NCI-H146 treated with DMSO at 0.1 percent for 48 hours (cell line): ENCODE results near the gene SLF2.

Experiments
- DNase-seq: peaks from one replicate; lab custom pipeline; 2025; ENCODE audit not compliant: unreplicated experiment; lab: John Stamatoyannopoulos, UW

Gene SLF2, protein sequence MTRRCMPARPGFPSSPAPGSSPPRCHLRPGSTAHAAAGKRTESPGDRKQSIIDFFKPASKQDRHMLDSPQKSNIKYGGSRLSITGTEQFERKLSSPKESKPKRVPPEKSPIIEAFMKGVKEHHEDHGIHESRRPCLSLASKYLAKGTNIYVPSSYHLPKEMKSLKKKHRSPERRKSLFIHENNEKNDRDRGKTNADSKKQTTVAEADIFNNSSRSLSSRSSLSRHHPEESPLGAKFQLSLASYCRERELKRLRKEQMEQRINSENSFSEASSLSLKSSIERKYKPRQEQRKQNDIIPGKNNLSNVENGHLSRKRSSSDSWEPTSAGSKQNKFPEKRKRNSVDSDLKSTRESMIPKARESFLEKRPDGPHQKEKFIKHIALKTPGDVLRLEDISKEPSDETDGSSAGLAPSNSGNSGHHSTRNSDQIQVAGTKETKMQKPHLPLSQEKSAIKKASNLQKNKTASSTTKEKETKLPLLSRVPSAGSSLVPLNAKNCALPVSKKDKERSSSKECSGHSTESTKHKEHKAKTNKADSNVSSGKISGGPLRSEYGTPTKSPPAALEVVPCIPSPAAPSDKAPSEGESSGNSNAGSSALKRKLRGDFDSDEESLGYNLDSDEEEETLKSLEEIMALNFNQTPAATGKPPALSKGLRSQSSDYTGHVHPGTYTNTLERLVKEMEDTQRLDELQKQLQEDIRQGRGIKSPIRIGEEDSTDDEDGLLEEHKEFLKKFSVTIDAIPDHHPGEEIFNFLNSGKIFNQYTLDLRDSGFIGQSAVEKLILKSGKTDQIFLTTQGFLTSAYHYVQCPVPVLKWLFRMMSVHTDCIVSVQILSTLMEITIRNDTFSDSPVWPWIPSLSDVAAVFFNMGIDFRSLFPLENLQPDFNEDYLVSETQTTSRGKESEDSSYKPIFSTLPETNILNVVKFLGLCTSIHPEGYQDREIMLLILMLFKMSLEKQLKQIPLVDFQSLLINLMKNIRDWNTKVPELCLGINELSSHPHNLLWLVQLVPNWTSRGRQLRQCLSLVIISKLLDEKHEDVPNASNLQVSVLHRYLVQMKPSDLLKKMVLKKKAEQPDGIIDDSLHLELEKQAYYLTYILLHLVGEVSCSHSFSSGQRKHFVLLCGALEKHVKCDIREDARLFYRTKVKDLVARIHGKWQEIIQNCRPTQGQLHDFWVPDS

DNA sequence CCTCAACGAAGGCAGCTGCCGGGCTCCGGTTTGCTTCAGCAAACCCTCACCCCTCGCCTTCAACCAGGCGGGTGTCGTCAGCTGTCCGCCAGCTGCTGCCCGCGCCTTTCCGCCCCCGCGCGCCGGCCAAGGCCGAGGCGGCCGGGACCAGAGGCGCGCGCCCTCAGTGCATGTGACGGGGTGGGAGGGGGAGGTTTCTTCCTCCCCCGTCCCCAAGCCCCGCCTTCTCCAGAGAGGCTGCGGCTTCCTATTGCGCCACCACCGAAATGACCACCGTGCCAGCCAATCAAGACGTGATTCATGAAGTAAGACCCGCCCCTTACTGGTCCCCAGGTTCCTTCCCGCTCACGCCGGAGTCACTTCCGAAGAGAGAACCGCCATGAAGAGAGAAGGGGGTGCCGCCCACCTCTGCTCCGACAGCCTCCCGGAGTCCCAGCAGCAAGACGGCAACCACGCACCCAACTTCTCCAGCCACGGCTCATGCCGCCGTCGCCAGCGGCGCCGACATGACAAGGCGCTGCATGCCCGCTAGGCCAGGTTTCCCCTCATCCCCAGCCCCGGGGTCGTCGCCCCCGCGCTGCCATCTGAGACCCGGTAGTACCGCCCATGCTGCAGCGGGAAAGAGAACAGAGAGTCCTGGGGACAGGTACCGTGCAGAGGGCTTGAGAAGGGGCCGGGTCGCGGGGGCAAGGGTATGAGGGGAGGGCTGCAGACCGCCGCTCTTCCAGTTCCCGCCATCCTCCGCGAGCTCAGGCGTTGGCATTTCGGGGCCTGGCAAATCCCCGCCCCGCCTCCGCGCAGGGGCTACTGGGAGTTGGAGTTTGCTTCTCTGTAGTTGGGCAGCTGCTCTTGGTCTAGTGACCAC is at the start of gene SLF2:
SLF2 (plus strand) TSS at position 359 of the 865 bp plus-strand sequence; CDS start at position 507, 148 bp downstream.
- peak; percentile 96 for DNase-seq

DNA sequence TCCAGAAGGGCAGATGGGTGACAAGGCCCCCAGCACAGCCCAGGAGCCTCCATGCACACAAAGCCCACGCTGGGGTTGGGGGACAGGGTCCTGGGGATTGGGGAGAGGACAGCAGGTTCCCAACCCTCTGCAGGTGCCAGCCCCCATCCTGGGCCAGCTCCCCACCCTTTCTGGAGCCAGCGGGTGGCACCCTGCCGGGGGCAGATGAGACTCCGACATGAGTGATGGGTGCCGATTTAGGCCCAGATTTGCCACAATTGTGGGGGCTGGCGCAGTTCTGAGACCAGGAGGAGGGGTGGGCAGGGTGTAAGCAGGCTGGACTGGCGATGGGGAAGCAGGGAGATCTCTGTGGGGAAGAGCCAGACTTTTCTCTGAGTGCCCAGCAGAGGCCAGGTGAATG is 49.3 kb upstream of the SLF2 start:
- DNase-seq = no peak

DNA sequence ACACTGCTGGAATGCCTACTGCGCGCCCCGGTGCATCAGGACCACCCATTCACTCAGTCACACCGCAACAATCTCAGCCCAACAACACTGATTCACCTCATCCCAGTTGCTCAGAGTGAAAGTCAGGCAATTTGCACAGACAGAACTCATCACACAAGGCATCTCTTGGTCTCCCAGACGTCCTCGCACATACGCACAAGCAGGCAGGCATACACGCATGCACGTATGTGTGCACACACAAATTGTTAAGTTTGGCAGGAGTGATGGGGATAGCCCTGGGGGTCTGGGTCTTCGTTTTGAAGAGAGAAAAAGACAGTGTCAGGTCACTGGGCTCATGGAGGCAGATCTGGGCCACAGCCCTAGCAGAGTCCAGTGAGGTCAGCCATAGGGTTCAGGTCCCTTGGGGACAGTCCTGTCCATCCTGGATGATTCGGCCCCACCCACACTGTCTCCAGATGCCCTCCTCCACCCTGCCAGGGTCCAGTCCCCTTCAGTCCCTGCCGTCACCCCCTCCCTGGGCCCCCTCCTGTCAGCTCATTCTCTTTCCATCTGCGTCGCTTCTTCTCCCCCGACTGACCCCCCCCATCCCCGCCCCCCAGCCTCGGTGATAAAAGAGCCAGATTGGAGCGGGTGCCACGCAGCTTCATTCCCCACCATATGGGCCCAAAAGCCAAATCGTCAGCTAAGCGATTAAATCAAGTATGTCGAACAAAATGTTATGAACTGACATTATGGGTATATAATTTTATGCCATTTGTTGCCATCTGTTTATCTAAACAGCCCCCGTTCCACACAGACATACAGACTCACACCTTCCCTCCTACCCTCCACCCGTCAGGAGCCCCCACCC is 48.5 kb upstream of the SLF2 start:
- DNase-seq = no peak

DNA sequence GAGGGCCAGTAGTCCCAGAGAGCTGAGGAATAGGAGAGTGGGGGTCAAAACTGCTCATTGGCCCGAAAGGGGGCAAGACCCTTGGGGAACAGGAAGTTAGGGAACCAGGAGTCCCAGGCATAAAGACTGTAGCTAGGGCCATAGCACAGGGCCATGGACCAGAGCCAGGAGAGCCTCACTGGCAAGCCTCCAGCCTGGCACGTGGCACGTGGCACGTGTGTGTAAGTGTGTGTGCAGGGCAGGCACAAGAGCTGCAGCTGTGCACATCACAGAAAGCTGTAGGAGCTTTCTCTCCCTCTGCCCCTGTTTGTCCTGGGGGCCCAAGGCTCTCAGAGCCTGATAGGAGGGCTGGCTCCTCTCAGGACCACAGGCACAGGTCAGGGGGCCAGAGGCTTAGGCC is 47.8 kb upstream of the SLF2 start:
- no peak for DNase-seq

DNA sequence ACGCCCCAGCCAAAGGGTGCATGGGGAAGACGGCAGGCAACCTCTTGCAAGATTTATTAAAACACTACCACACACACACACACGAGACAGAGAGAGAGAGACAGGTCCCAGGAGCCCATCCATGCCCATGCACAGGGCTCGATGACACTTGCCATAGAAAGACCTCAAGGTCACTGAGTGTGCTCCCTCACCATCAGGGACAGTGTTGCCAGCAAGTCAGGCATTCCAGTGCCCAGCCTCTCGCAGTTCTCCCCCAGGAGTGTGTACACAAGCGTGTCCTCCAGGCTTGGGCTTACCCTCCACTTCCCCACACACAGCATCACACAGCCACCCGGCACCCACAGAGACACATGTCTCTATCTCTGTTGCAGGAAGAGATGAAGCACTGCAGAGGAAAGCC is 46.8 kb upstream of the SLF2 start:
- DNase-seq = no peak

DNA sequence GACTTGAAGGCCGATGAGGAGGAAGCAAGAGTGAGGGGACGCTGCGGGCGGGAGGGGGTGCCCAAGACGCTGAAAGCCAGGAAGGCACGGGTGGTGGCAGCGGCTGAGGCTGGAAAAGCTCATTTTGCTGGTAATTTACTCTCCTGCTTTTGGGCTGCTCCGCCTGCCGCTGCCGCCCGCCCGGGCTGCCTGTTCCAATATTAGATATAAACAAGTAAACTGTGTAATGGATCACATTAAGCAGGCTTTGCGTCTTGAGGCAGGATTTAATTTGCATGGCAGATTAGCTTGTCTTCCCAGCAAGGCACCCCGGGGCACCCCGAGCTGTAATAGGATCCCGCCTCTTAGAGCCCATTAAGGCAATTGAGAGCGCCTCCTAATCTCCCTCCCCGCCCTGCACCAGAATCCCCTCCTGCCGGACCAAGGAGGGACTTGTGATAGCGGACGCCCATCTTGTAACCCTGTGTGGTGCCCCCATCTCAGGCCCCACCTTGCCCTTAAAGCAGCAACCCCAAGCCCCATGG is 46.1 kb upstream of the SLF2 start:
- DNase-seq = no peak

DNA sequence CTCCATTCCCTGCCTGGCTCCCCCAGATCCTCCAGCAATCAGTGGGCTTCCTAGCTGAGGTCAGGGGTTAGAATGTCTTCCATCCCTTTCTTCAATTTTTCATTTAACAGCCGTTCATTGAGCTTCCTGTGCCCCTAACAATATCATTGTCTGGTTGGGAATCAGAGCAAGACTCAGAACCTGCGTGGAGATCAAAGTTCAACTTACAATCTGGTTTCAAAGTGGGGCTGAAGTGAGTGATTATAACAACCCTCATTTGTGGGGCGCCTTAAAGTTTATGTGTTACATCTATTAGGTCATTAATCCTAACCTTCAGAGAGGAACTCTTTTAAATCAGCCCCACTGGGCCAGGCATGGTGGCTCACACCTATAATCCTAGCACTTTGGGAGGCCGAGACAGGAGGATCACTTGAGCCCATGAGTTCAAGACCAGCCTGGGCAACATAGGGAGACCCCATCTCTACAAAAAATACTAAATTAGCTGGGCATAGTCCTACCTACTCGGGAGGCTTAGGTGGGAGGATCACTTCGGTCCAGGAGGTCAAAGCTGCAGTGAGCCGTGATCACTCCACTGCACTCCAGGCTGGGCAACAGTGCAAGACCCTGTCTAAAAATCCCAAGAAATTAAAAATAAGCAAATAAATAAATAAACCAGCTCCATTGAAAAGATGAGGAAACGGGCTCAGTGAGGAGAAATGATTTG is 45.4 kb upstream of the SLF2 start:
- no peak for DNase-seq

DNA sequence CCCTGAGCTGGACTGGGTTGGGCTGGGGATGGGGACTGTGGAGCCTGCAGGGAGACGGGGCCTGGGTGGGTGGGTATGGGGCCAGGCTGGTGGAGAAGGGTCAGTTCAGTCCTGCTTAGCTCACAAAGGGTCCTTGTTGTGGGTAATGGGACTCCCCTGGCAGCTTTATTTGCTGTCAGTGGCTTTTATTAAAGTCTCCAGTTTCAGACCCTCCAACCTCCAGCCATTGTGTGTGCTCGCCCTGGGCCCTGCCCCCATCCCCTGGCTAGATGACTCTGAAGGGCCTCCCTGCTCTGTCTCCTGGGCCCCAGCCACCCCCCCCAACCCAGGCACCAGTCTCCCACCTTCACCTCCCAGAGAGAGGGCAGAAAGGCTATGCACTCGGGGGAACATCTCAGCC is 44.4 kb upstream of the SLF2 start:
- DNase-seq = no peak

DNA sequence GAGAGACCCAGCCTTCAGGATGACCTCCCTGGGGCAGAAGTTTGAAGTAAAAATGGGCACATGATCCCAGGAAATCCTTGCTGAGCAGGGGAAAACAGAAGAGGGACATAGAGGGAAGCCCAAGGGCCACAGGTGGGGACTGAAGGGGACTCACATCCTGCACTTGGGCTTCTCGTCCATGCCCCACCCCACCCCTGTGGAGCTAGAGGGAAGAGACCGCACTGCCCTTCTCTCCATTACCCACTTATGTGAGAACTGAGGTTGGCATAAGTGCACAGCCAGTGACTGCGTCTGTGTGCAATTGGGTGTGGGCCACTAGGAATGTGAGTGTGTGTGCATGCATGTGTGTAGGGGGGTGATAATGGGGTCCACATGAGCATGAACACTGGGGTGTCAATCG is 43.4 kb upstream of the SLF2 start:
- no peak for DNase-seq

DNA sequence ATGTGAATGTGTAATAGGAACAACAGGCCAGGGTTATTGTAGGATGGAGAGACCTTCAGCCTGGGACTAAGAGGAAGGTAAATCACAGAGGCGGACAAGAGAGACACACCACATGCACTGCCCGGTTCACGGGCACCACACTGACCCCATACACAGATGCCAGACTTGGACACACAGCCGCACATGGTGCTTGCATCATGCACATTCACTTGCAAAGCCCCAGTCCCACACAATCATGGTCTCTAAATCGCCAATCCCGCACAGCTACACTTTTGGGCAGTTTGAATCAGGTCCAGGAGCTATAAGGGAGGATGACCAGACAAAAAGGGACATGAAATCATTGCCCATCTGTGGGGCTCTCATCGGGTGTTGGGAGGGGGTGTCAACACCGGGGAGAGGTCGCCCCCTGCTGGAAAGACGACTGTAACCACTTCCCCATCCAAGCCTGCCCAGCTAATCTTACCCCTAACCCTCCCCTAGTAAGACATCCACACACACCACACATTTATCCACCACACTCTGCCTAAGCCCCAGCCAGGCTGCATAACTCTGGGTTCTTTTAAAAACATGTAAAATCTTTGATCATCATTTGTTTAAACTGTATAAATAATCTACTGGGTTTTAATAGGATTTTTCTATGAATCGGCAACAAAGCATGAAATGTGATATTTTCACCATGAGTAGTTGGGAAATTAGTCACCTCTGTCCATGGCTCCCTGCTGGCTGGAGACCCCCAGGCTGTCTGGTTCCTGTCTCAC is 40.5 kb upstream of the SLF2 start:
- peak; percentile 20 for DNase-seq

DNA sequence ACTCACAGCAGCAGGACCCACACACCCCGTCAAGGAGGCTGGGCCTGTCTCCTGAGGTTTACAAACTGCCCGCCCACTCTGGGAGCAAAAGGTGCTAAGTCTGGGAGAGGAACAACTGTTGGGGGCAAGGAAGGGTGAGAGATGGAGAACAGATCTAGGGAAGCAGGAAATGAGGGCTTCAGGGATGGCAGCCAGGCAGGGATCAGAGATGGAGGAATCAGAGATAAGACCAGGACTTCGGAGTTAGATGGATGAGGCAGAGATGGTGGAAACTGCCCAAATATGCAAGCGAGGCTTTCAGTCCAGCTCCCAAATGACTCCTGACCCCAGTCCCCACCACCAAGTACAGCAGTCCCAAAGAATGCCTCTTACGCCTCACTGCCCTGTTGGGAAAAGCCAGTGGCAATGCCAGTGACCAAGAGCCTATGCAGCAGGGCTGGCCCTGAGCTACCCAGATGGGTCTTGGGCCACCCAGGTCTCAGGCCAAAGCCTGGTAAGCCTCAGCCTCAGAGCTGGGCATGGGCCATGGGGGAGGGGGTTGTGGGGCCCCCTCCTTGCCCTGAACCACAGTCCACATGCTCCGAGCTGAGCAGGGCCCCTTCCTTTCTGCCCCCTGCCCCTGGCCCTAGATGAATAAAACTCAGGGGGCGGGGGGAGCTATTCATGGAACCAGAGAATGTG is 39.5 kb upstream of the SLF2 start:
- DNase-seq = no peak

DNA sequence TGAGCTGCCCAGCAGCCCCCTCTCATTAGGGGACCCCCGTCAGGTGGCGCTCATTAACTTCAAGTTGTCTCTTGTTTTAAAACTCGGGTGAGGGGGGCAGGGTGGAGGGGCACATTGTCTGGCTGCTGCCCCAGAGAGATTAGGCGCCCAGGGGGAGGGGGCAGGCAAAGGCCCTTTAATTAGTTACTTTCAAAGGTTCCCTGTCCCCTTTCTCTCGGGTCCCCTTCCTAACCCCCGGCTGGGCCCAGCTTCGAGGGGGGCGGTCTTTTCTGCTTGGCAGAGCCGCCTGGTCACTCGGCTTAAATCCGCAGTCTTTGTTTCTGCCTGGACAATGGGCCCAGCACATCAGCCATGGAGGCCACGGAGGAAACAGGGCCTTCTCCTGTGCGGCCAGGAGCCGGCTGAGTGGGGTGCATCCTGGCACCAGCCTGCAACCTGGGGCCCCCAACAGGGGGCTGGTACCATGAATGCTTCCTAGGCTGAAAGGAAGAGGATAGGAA is 38.9 kb upstream of the SLF2 start:
- no peak for DNase-seq

DNA sequence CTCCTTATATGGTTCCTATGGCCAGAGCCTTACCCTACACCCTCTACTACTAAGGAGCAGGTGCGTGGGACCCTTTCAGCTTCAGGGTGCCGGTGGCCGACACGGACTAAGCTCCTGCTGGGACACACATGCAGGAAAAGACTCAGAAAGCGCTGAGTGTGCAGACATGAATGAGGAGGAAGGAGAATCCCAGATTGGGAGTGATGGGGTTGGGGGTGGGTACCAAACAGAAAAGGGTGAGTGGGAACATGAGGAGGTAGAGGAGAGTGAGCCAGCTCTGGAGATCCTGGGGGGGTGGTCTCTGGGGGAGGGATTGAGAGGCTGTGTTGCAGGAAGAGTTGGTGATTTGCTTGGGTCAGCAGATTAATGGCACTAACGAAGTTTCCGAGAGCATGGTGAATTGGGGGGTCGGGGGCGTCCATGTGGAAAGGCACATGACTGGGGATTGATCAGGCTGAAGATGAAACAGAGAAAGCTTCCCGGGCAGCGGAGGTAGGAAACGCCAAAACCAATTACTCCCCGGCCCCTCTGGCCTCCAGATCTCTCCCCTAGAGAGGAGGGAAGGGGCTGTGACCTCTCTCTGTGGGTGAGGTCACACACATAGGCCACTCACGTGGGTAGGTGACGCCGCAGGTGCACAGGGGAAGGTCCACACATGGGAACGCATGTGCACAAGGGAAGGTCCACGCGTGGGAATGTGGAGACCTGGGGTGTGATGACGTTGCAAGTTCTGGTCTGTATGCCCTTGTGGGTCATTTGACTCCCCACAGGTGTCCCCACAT is 37.9 kb upstream of the SLF2 start:
- no peak for DNase-seq

DNA sequence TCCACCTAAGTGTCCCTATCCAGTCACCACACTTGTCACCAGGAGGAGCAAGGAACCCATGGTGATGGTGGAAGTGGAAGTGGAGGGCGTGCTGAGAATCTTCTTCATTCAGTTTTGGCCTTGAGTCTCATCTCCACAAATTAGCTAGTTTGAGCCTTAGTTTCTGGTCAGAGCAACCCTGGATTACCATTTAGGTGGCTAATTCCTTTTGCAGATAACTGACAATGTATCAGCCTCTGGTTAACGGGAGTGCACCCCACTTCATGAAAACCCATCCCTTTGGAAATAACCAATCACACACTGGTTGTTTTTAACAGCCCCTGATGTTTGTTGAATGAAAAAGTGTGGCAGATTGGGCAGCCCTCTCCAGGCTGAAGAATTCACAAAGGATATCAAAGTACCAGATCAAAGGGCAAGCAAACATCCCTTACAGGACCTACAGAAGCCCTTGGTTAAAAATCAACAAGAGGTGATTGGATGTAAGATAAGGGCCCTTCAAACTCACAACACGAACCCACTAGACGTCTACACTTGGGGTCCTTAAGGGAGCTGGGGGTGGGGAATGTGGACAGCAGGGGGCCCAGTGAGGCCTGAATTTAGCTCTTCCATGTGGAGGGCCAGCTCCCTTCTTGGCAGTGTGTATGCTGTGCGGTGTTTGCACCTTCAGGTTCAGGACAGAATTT is 37.1 kb upstream of the SLF2 start:
- no peak for DNase-seq

DNA sequence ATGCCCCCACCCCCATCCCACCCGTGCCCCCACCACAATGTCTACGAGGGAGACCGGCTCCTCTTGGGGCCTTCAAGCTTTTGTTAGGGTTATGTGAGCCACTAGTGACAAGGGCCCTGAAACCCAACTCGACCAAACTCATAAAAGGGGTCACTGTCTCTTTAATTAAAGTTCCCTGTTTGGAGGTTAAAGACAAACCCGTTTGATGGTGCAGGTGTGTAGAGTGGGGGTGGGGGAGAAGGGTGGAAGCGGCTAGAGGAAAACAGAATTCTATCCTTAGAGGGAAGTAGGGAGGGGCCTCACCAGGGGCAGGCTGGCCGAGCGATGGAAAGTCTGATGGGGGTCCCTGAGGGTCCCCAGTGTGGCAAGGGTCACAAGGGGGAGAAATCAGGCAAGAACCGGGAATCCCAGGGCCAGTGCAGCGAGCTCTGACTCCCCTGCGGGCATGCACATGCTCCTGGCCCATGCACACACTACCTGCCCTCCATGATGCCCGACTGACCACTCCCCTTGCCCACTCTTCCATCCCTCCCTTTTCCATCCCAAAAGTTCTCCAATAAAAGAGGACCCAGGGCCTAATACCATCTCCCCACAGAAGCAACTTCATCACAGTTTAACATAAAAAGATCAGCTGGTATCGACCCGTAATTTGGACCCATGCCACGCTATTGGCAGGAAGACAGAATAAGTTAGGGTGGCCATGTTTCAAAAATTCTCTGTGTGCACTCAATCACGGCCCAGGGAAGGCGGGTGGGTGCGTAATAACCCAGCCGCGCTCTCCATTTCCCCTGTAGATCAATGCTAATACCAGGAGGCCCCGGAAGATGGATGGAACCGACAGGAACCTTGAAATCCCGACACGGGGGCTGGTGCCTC is 35.9 kb upstream of the SLF2 start:
- DNase-seq = no peak
